WERI-Rb-1 (cell line): ENCODE data around the gene EZR.

Experiments
- DNase-seq: peaks from one replicate; pipeline ENCODE4 v3.0.0-alpha.2; 2020
- H3K27ac ChIP-seq: fragments of 250-450 bp; sonication (Bioruptor Pico); 2 replicates; pipeline ENCODE4 v1.5.1; 2020; ENCODE audit warnings: mild to moderate bottlenecking, moderate library complexity
- H3K27me3 ChIP-seq: fragments of 250-450 bp; sonication (Bioruptor Pico); 2 replicates; pipeline ENCODE4 v1.5.1; 2021; ENCODE audit warnings: mild to moderate bottlenecking, low read depth, moderate library complexity; ENCODE audit not compliant: insufficient read depth, severe bottlenecking
- H3K36me3 ChIP-seq: fragments of 250-450 bp; sonication (Bioruptor Pico); 2 replicates; pipeline ENCODE4 v1.5.1; 2020; ENCODE audit warnings: mild to moderate bottlenecking, moderate library complexity
- H3K4me3 ChIP-seq: 2 replicates; pipeline ENCODE4 v1.5.1; 2011; ENCODE audit warnings: low read depth, mild to moderate bottlenecking, control low read depth, low read length
- H3K9me3 ChIP-seq: fragments of 250-450 bp; sonication (Bioruptor Pico); 2 replicates; pipeline ENCODE4 v1.5.1; 2021; ENCODE audit warnings: mild to moderate bottlenecking, moderate library complexity; ENCODE audit not compliant: severe bottlenecking
- CTCF ChIP-seq: IDR thresholded peaks from 2 replicates; pipeline ENCODE4 v1.5.1; 2011; ENCODE audit warnings: low read depth, mild to moderate bottlenecking, control low read depth, inconsistent platforms, low read length

EZR gene

GRCh38 chr6:158815379-158815724 is 3.8 kb downstream of the EZR start:
- Histone ChIP-seq H3K9me3 (no peaks in the 10 kb centered on the region), H3K27me3 (no peaks in the 10 kb centered on the region), H3K4me3 (no peak overlapping the region), H3K27ac (no peak overlapping the region), H3K36me3 (peaks cover 65% of the 10 kb centered on the region)
- no peak for TF ChIP-seq CTCF
- DNase-seq, result no peak

GRCh38 chr6:158813032-158813431 is 6.1 kb downstream of the EZR start:
- peaks cover 84% of the 10 kb centered on the region for H3K36me3 ChIP-seq
- no peak overlapping the region for H3K4me3 ChIP-seq
- H3K27ac ChIP-seq, result no peak overlapping the region
- no peaks in the 10 kb centered on the region for H3K27me3 ChIP-seq
- no peaks in the 10 kb centered on the region for H3K9me3 ChIP-seq
- no peak for DNase-seq
- TF ChIP-seq CTCF, result no peak

GRCh38 chr6:158812611-158813010 is 6.6 kb downstream of the EZR start:
- H3K27me3 ChIP-seq, result no peaks in the 10 kb centered on the region
- no peaks in the 10 kb centered on the region for H3K9me3 ChIP-seq
- no peak for DNase-seq
- peaks cover 85% of the 10 kb centered on the region for H3K36me3 ChIP-seq
- no peak overlapping the region for H3K27ac ChIP-seq
- TF ChIP-seq CTCF, result no peak
- no peak overlapping the region for H3K4me3 ChIP-seq

- no peak overlapping the region for H3K4me3 ChIP-seq
Observed at GRCh38 chr6:158810155-158811095, 8.7 kb downstream of the EZR start.

GRCh38 chr6:158808941-158809678 is 10.1 kb downstream of the EZR start:
- H3K27ac ChIP-seq, result no peak overlapping the region
- DNase-seq, result no peak

More at GRCh38 chr6:158810155-158811095, 8.7 kb downstream of the EZR start:
- Histone ChIP-seq H3K27me3 (no peaks in the 10 kb centered on the region), H3K27ac (no peak overlapping the region), H3K9me3 (no peaks in the 10 kb centered on the region), H3K36me3 (peaks cover 66% of the 10 kb centered on the region)
- no peak for DNase-seq
- TF ChIP-seq CTCF, result no peak

More at GRCh38 chr6:158808941-158809678, 10.1 kb downstream of the EZR start:
- no peak for TF ChIP-seq CTCF
- Histone ChIP-seq H3K27me3 (no peaks in the 10 kb centered on the region), H3K4me3 (no peak overlapping the region), H3K9me3 (no peaks in the 10 kb centered on the region), H3K36me3 (peaks cover 54% of the 10 kb centered on the region)
